Measurements from ENCODE around the gene CATSPERE.

CATSPERE gene

DNA sequence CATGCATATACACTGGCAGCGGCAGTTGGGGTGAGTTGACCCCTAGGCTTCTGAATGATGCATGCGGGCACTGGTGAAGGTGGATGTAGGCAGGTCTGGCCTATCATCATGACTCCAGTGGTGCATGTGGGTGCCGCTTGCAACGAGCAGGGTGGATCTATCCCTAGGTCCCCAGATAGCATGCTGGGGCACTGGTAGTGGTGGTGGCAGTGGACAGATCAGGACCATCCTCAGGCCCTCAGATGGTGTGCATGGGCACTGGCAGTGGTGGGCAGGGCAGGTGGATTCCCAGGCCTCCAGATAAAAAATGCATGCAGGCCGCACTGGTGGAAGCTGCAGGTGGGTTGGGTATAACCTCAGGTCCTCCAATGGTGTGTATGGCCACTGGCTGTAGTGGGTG is 52.4 kb downstream of the CATSPERE start:
- CTCF ChIA-PET, result interaction anchor here (0.6 kb wide), 1 partner anchor 45 kb away, joined by 3 read pairs; no protein-coding TSS in a partner anchor
- H3K27ac ChIP-seq, result no peak overlapping the region
- POLR2A ChIA-PET (ENCODE audit: low non-redundant PET), result no interaction called here
- no peak for DNase-seq (ENCODE audit: low spot score)
- TF ChIP-seq, protein P1, sequence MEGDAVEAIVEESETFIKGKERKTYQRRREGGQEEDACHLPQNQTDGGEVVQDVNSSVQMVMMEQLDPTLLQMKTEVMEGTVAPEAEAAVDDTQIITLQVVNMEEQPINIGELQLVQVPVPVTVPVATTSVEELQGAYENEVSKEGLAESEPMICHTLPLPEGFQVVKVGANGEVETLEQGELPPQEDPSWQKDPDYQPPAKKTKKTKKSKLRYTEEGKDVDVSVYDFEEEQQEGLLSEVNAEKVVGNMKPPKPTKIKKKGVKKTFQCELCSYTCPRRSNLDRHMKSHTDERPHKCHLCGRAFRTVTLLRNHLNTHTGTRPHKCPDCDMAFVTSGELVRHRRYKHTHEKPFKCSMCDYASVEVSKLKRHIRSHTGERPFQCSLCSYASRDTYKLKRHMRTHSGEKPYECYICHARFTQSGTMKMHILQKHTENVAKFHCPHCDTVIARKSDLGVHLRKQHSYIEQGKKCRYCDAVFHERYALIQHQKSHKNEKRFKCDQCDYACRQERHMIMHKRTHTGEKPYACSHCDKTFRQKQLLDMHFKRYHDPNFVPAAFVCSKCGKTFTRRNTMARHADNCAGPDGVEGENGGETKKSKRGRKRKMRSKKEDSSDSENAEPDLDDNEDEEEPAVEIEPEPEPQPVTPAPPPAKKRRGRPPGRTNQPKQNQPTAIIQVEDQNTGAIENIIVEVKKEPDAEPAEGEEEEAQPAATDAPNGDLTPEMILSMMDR (conservative IDR thresholded peaks at IDR 0.05; ENCODE audit: low read depth), result no peak

DNA sequence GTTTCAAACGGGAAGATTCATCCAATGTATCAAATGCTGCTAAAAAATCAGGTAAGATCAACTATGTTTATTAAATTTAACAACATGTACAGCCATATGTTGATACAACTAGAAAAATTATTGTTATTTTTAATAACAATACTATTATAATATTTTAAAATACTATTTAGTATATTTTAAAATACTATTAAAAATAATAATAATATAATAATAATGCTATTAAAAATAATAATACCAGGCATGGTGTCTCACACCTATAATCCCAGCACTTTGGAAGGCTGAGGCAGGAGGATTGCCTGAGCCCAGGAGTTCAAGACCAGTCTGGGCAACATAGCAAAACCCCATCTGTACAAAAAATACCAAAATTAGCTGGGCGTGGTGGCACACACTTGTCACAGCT is 54.6 kb downstream of the CATSPERE start:
- ChIA-PET CTCF (interaction anchor here (0.6 kb wide), 1 partner anchor 63 kb away, joined by 3 read pairs; no protein-coding TSS in a partner anchor), POLR2A (ENCODE audit: low non-redundant PET) (no interaction called here)
- TF ChIP-seq, protein P1 (conservative IDR thresholded peaks at IDR 0.05; ENCODE audit: low read depth), result no peak
- no peak for DNase-seq (ENCODE audit: low spot score)
- no peak overlapping the region for H3K27ac ChIP-seq

DNA sequence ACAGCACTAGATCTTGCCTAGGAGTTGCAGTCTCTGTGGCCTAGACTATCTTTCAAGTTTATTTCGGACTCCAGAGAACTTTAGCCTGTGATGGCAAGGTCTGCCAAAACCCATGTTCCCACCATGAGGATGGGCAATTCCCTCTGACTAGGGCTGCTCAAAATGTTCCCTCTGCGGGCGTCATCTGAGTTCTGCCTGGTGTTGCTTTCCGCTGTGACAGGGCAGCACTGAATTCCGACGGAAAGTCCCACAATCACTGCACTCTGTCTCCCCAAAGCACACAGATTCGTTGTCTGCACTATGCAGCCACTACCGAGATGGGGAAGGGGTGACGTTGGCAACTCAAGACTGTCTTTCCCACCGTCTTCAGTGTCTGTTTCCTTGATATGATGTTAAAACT is 75.2 kb downstream of the CATSPERE start:
- DNase-seq (ENCODE audit: low spot score), result no peak
- H3K27ac ChIP-seq, result no peak overlapping the region
- ChIA-PET POLR2A (ENCODE audit: low non-redundant PET) (no interaction called here), CTCF (interaction anchor here (0.6 kb wide), 1 partner anchor 41 kb away, joined by 3 read pairs; no protein-coding TSS in a partner anchor)
- TF ChIP-seq, protein P1 (conservative IDR thresholded peaks at IDR 0.05; ENCODE audit: low read depth), result no peak

DNA sequence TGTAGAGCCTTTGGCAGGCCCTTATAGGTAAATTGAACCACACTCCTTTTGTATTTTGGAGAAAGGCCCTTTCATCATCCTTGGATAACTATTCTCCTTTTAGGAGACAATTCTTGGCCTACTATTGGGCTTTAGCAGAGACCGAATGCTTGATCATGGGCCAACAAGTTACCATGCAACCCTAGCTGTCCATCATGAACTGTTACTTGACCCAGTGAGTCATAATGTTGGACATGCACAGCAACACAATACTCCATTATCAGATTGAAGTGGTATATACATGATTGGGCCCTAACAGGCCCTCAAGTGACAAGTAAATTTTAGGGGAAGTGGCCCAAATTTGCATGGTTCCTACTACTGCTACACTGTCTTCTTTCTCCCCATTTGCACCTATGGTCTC is 84.4 kb downstream of the CATSPERE start:
- CTCF ChIA-PET, result no interaction called here
- DNase-seq (ENCODE audit: low spot score), result no peak
- no peak overlapping the region for H3K27ac ChIP-seq
- POLR2A ChIA-PET (ENCODE audit: low non-redundant PET), result no interaction called here
- TF ChIP-seq, protein P1 (conservative IDR thresholded peaks at IDR 0.05; ENCODE audit: low read depth), result no peak

DNA sequence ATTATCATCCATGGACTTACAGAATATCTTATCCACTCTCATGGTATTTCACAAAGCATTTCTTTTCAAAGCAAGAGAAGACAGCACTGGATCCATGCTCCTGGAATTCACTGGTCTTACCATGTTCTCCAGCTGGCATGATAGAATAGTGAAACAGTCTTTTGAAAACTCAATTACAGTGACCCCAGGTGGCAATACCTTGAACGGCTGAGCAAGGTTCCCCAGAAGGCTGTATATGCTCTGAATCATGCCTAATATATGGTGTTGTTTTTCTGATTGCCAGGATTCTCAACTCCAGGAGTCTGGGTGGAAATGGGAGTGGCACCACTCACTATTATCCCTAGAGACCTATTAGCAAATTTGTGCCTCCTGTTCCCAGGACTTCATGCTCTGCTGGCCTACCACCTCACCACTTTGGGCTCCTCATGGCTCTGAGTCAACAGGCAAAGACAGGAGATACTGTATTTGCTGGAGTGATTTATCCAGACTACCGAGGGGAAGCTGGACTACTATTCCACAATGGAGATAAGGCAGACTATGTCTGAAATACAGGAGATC is 87.6 kb downstream of the CATSPERE start:
- TF ChIP-seq, protein P1 (conservative IDR thresholded peaks at IDR 0.05; ENCODE audit: low read depth), result no peak
- ChIA-PET POLR2A (ENCODE audit: low non-redundant PET) (no interaction called here), CTCF (no interaction called here)

DNA sequence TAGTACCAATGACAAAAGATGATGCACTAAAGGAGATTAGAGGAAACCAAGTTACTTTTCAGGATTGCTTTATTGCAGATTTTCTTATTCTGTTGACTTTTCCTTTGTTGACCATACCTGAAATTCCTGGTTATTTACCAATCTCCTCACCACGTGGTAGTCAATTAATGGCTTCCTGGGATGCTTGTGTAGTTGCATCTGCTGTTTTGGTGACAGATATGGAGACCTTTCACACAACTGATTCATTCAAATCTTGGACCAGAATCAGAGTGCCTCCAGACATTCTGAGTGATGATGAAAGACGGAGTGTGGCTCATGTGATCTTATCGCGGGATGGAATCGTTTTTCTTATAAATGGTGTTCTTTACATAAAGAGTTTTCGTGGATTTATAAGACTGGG is 91.3 kb downstream of the CATSPERE start:
- CTCF ChIA-PET, result no interaction called here
- peak; percentile 1 for DNase-seq (ENCODE audit: low spot score)

More for the DNA sequence above, 87.6 kb downstream of the CATSPERE start:
- no peak overlapping the region for H3K27ac ChIP-seq
- no peak for DNase-seq (ENCODE audit: low spot score)

More for the DNA sequence above, 91.3 kb downstream of the CATSPERE start:
- no peak overlapping the region for H3K27ac ChIP-seq
- POLR2A ChIA-PET (ENCODE audit: low non-redundant PET), result no interaction called here
- TF ChIP-seq, protein P1 (conservative IDR thresholded peaks at IDR 0.05; ENCODE audit: low read depth), result no peak

Data from RWPE1 (cell line).